GM12872 (cell line): Measurements from ENCODE around the gene EIF2B4.

Source experiments
- CTCF ChIP-seq: IDR thresholded peaks from 3 replicates; pipeline ENCODE4 v1.5.1; 2011; ENCODE audit warnings: low read depth, mild to moderate bottlenecking, low read length, moderate library complexity; ENCODE audit not compliant: insufficient read depth

Gene EIF2B4

GRCh38 chr2:27320958-27321543 lies 49.1 kb downstream of the EIF2B4 start:
- no peak for TF ChIP-seq CTCF

GRCh38 chr2:27316655-27317412 lies 53.3 kb downstream of the EIF2B4 start:
- TF ChIP-seq CTCF = no peak

- TF ChIP-seq CTCF = no peak
Measured at GRCh38 chr2:27315122-27315521, 55.0 kb downstream of the EIF2B4 start.

GRCh38 chr2:27314709-27315108 lies 55.4 kb downstream of the EIF2B4 start:
- no peak for TF ChIP-seq CTCF
